Ovary (tissue), 9 donors: ENCODE results near the gene EEF1G. TPM values are rescaled to one million over a fixed set of nuclear protein-coding genes. Genes with fewer than 3 reads are reported as not detected.

Source experiments
- DNase-seq, 5 donors: peaks; one replicate each; pipeline ENCODE4 v3.0.0-alpha.2; 2019 to 2020
- H3K27ac ChIP-seq, 2 donors: fragments of 200-600 bp; one replicate each; pipeline versions ENCODE4 v1.5.1 to v1.8.0; 2019 to 2022
- H3K27me3 ChIP-seq: fragments of 200-600 bp; one replicate; pipeline ENCODE4 v1.8.0; 2022
- H3K36me3 ChIP-seq: fragments of 200-600 bp; sonication (generic); one replicate; pipeline ENCODE4 v1.5.1; 2019
- H3K4me1 ChIP-seq: one replicate; pipeline ENCODE4 v1.8.1; 2013; ENCODE audit warnings: mild to moderate bottlenecking, moderate library complexity; ENCODE audit not compliant: insufficient read depth
- H3K4me3 ChIP-seq: fragments of 200-600 bp; sonication (generic); one replicate; pipeline ENCODE4 v1.5.1; 2017
- H3K9me3 ChIP-seq, 2 donors: fragments of 200-600 bp in 1 of 2; sonication (generic) in 1 of 2; one replicate each; pipeline versions ENCODE4 v1.5.1 to v1.8.1; 2013 to 2019; ENCODE audit warnings: mild to moderate bottlenecking in 1 of 2, moderate library complexity in 1 of 2
- CTCF ChIP-seq, 3 donors: fragments of 450-650 bp in 2 of 3; fragments of 200-600 bp in 1 of 3; IDR thresholded peaks; one replicate each; pipeline versions ENCODE4 v1.5.1 to v1.8.0; 2016 to 2022; ENCODE audit warnings: antibody characterized with exemption in 3 of 3, mild to moderate bottlenecking in 1 of 3
- EP300 ChIP-seq: sonication (generic); formaldehyde crosslinking; IDR thresholded peaks from one replicate; pipeline ENCODE4 v1.6.1; 2017; ENCODE audit warnings: antibody characterized with exemption
- POLR2A ChIP-seq: fragments of 450-650 bp; IDR thresholded peaks from one replicate; pipeline ENCODE4 v1.6.1; 2017; ENCODE audit warnings: antibody characterized with exemption, mild to moderate bottlenecking, moderate library complexity
- WGBS, 3 donors: extraction: QIAGEN DNeasy Blood & Tissue Kit in 1 of 3; methylation state at CpG; one replicate each; pipeline versions ENCODE4 v1.1.5 to v1.1.7; 2013 to 2017; 5-methylcytosine and 5-hydroxymethylcytosine counted together
- intact Hi-C, 4 donors: fragments of 100-400 bp; cut with DNase I; formaldehyde crosslinking; loops; one replicate each; pipeline versions ENCODE4 v1.11.0 to v1.15.1; 2022 to 2023
- polyA plus RNA-seq, 2 donors: library from polyadenylated mRNA; stranded (reverse); fragments of 200-250 nt in 1 of 2; fragments of 350-450 nt in 1 of 2; fragmentation: Illumina TruSeq in 1 of 2; extraction: RNeasy Lipid Tissue Mini Kit (QIAGEN cat#74804) in 1 of 2; gene quantifications; one replicate each; pipeline ENCODE4 v1.2.3, GENCODE V29; 2013 to 2014
- total RNA-seq, 7 donors: library from RNA; depleted of rRNA in 2 of 7; stranded (reverse); fragments of >200 nt in 2 of 7; fragmentation: NEBNext Ultra II Directional in 3 of 7; extraction: Animal tissue kit (Norgen Biotek cat#: 25700) in 3 of 7; gene quantifications; one replicate each; pipeline versions ENCODE4 v1.1.0 to v1.2.4, GENCODE V29; 2016 to 2023
- donor health status: DM: no; HTN: no; CAD: no; lungs with moderate emphysema.
- donor health status: DM: no; HTN: no; CAD: no.
- donor health status: Bipolar disorder and iron deficiency.
- donor health status: DM: yes; HTN: yes; CAD: no.
- donor health status: DM: no; HTN: no; CAD: no.
- donor health status: DM: yes; HTN: yes; CAD: no.

The EEF1G gene
- total and polyA plus RNA-seq, 9 donors = 2,147 to 3,023 (median 2,476) TPM

DNA sequence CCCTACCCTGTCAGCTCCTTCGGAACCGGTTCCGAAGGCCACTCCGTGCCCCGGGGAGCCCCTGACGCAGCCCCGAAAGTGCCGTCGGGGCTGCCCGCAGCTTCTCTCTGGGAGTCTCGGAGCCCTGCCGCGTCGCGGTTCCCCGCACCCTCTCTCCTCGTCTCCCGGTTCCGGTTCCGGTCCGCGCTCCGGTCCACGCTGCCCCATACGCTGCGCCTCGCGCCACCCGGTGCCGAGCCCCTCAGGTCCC lies 27.4 kb upstream of the EEF1G start:
- H3K9me3 ChIP-seq = no peaks in the 10 kb centered on the region
- H3K4me3 ChIP-seq = peak overlapping the region; percentile 81
- peak overlapping the region; percentile 91 to 95 for H3K27ac ChIP-seq
- DNase-seq = peak in 3 of 5 donors; percentile 60 to 75 (median 75)
- intact Hi-C loops = no loop called here
- H3K4me1 ChIP-seq = peaks cover 9% of the 10 kb centered on the region
- TF ChIP-seq POLR2A (no peak), EP300 (no peak), CTCF (IDR thresholded peaks at IDR 0.05) (no peak)
- H3K36me3 ChIP-seq = no peaks in the 10 kb centered on the region
- WGBS, 3 donors = 1% methylated on average over 21 to 30 of the region's 30 CpGs
- no peaks in the 10 kb centered on the region for H3K27me3 ChIP-seq

DNA sequence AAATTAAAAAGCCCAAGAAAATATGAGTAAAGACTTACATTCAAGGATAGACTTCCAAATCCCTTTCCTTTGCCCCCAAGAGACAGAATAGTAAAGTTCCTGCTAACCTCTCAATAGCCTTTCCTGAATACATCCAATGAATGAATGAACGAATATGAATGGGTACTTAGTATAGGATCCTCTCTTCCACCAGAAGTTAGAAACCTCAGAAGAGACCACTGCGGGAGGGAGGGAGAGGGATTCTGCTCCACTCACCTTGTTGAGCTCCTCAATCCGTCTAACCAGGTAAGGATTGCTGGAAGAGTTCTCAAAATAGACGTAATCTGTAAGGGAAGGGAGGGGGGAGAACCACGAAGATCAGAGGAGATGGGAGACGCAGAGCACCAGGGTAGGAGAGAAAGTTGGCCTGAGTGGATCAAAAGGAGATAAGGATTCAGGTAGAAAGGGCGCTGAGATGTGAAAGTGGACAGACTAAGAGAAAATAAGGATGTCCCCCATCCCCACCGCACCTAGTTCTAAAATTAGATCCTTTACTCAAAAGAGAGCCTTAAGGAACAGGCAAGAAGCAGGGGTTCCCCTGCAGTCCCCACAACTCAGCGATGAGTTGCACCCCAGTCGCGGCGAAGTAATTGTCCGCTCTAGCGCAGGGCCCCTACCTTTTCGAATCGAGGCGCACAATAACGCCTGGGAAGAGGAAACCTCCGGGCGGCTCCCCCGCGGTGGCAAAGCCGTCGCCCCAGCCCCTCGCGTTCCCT lies 26.9 kb upstream of the EEF1G start:
- 1% methylated on average over 26 of the region's 26 CpGs for WGBS, 3 donors
- TF ChIP-seq EP300 = no peak
- no peak for TF ChIP-seq CTCF (IDR thresholded peaks at IDR 0.05)
- TF ChIP-seq POLR2A = no peak
- H3K27ac ChIP-seq = peak overlapping the region; percentile 91 to 95
- intact Hi-C loops = no loop called here
- no peaks in the 10 kb centered on the region for H3K9me3 ChIP-seq
- H3K4me3 ChIP-seq = peak overlapping the region; percentile 81
- no peak for DNase-seq
- H3K36me3 ChIP-seq = no peaks in the 10 kb centered on the region
- peaks cover 9% of the 10 kb centered on the region for H3K4me1 ChIP-seq
- H3K27me3 ChIP-seq = no peaks in the 10 kb centered on the region

GRCh38 chr11:62599901-62600300 lies 26.2 kb upstream of the EEF1G start:
- H3K9me3 ChIP-seq = no peaks in the 10 kb centered on the region
- H3K36me3 ChIP-seq = no peaks in the 10 kb centered on the region
- H3K27ac ChIP-seq = peak overlapping the region in 1 of 2 donors; percentile 63
- TF ChIP-seq POLR2A (no peak), CTCF (IDR thresholded peaks at IDR 0.05) (no peak), EP300 (no peak)
- no peaks in the 10 kb centered on the region for H3K27me3 ChIP-seq
- peaks cover 9% of the 10 kb centered on the region for H3K4me1 ChIP-seq
- intact Hi-C loops = loop anchor here in 1 of 4 donors (10.0 kb wide), 1 partner anchor 95 kb away; no protein-coding TSS in a partner anchor
- DNase-seq = no peak
- H3K4me3 ChIP-seq = peak overlapping the region; percentile 81
- 11 to 22% (median 18%) methylated on average over 5 of the region's 5 CpGs for WGBS, 3 donors

- DNase-seq = peak; percentile 93 to 96 (median 96)
- Histone ChIP-seq H3K4me1 (peaks cover 9% of the 10 kb centered on the region), H3K36me3 (no peaks in the 10 kb centered on the region), H3K4me3 (no peak overlapping the region), H3K27ac (peak overlapping the region in 1 of 2 donors; percentile 63), H3K27me3 (no peaks in the 10 kb centered on the region), H3K9me3 (no peaks in the 10 kb centered on the region)
- WGBS, 3 donors = 25 to 29% (median 27%) methylated on average over 7 of the region's 7 CpGs
- intact Hi-C loops = loop anchor here in 1 of 4 donors (10.0 kb wide), 1 partner anchor 96 kb away; no protein-coding TSS in a partner anchor
- TF ChIP-seq POLR2A (no peak), EP300 (no peak), CTCF (IDR thresholded peaks at IDR 0.05) (no peak)
Measured at GRCh38 chr11:62599069-62599696, 25.5 kb upstream of the EEF1G start.
